GM06990 (cell line): ENCODE results near the gene SLAMF7.
"Not testable (repeated sequence)": the region's sequence is repeated elsewhere in the genome, so short reads cannot be mapped to it uniquely, and the experiment has no call there.

Experiments used
- DNase-seq: peaks from one replicate; pipeline ENCODE4 v3.0.0-alpha.2; 2011; ENCODE audit not compliant: insufficient read length; ENCODE audit errors: extremely low read depth
- H3K27me3 ChIP-seq: replicated peaks from 2 replicates; pipeline ENCODE4 v1.6.0; 2011; ENCODE audit warnings: low read length; ENCODE audit not compliant: control insufficient read depth, insufficient read depth
- H3K36me3 ChIP-seq: 2 replicates; pipeline ENCODE4 v1.5.1; 2011; ENCODE audit warnings: low read length; ENCODE audit not compliant: control insufficient read depth, insufficient read depth
- H3K4me3 ChIP-seq: replicated peaks from 2 replicates; pipeline ENCODE4 v1.5.1; 2011; ENCODE audit warnings: low read depth, mild to moderate bottlenecking, control low read depth, low read length
- TF ChIP-seq, protein P1 (sequence below): IDR thresholded peaks from 2 replicates; pipeline ENCODE4 v1.5.1; 2011; ENCODE audit warnings: low read length, control low read depth, mild to moderate bottlenecking, inconsistent platforms; ENCODE audit not compliant: insufficient read depth, poor library complexity, severe bottlenecking

SLAMF7 gene

DNA sequence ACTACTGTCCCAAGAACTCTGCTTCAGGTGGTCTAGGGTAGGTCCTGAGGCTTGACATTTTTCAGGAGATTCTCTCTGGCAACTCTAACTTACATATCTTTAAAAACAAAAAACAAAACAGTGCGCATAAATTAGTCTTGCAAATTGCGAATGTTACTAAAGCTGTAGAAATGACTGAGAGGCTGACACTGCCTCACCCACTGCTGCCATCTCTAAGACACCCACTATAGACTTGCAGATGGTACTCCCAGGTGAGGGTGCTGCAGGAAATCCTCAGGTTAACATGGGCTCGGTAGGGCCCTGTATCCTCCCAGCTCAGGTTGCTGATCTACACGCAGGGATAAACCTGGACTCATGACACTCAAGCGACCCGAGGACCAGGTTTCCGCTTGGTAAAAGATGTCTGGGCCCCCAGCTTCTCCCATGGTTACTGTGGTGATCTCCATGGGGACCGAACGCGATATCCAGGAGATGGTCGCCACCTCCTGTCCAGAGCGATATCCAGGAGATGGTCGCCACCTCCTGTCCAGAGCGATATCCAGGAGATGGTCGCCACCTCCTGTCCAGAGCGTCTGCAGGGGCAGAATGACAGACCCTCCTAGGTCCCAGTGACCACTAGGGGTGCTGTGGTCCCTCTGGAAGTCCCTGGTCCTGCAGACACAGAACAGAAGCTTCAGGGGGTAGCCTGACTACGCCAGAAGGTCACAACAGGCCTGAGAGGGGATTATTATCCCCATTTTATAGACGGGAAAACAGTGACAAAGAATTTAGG lies 40.8 kb downstream of the SLAMF7 start:
- Histone ChIP-seq H3K36me3 (no peaks in the 10 kb centered on the region), H3K27me3 (no peaks in the 10 kb centered on the region), H3K4me3 (no peak overlapping the region)
- DNase-seq: no peak
- TF ChIP-seq, protein P1, sequence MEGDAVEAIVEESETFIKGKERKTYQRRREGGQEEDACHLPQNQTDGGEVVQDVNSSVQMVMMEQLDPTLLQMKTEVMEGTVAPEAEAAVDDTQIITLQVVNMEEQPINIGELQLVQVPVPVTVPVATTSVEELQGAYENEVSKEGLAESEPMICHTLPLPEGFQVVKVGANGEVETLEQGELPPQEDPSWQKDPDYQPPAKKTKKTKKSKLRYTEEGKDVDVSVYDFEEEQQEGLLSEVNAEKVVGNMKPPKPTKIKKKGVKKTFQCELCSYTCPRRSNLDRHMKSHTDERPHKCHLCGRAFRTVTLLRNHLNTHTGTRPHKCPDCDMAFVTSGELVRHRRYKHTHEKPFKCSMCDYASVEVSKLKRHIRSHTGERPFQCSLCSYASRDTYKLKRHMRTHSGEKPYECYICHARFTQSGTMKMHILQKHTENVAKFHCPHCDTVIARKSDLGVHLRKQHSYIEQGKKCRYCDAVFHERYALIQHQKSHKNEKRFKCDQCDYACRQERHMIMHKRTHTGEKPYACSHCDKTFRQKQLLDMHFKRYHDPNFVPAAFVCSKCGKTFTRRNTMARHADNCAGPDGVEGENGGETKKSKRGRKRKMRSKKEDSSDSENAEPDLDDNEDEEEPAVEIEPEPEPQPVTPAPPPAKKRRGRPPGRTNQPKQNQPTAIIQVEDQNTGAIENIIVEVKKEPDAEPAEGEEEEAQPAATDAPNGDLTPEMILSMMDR: peak; percentile 81

- Histone ChIP-seq H3K27me3 (no peaks in the 10 kb centered on the region), H3K4me3 (no peak overlapping the region), H3K36me3 (no peaks in the 10 kb centered on the region)
- no peak for DNase-seq
- TF ChIP-seq, protein P1: no peak
Observed at GRCh38 chr1:160780398-160780755, 41.3 kb downstream of the SLAMF7 start.

DNA sequence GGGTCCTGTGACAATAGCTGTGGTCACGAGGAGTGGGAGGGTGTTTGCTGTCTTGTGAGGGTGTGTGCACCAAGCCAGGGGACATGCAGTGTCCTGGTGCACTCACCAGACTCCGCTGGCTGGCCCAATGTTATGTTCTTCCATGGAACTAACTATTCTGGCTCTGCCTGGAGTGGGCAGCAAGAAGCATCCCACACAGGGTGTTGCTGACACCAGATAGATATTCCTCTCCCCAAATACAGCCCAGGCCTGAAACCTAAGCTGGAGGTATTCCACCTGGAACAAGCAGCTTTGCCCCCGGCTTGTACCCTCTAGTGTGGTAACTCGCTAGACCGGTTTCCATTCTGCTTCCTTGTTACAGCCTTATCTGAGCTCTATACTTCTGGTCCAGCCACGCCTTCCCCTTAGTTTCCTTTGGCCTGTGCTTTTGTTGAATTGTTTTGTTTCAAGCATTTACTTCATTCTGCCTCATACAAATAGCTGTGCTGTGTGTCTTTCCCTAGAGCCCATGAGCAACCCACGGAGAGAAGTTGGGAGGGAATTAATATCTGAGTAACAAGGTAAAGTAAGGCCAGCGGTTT lies 42.2 kb downstream of the SLAMF7 start:
- TF ChIP-seq, protein P1: no peak
- no peaks in the 10 kb centered on the region for H3K27me3 ChIP-seq
- no peaks in the 10 kb centered on the region for H3K36me3 ChIP-seq
- DNase-seq: no peak
- H3K4me3 ChIP-seq: no peak overlapping the region

DNA sequence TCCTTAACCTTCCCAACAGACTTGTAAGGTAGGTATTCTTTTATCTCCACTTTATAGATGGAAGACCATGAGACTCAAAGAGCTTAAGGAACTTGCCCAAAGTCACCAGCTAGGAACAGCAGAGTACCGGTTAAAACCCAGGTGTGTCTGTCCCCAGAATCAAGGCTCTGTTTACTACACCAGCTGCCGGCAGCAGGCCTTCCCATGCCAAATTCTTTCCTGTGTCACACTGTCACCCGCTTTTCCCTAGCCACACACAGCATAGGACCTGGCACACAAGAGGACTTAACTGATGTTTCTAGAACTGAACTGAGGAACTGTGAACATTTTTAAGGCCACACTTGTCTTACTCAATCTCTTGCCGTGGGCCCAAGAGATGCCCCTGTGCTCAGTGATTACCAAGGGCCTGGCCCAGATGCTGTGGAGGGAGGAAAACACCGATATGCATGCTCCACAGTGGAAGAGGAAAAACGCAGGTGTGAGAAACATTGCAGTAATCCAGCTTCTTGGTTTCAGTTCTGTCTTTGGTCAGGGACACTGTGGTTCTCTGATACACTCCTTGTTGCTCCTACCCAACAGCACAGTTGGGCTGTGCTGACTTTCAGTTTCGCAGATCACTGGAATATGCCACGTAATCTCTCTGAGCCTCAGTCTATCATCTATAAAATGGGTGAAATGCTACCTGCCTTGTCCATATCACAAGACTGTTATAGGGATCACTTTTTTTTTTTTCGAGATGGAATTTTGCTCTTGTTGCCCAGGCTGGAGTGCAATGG lies 43.1 kb downstream of the SLAMF7 start:
- Histone ChIP-seq H3K27me3 (no peaks in the 10 kb centered on the region), H3K36me3 (no peaks in the 10 kb centered on the region), H3K4me3 (no peak overlapping the region)
- TF ChIP-seq, protein P1: no peak
- DNase-seq: peak; percentile 68

GRCh38 chr1:160782988-160783765 lies 44.1 kb downstream of the SLAMF7 start:
- not testable (repeated sequence) for DNase-seq, H3K36me3 ChIP-seq, H3K4me3 ChIP-seq, H3K27me3 ChIP-seq
